GM12873 (cell line): ENCODE data around the gene SLC24A3.

Experiments used
- CTCF ChIP-seq: IDR thresholded peaks from 2 replicates; pipeline ENCODE4 v1.5.1; 2012; ENCODE audit warnings: low read depth, mild to moderate bottlenecking, moderate library complexity, low read length, control low read depth; ENCODE audit not compliant: insufficient read depth; ENCODE audit errors: missing control alignments

The SLC24A3 gene

GRCh38 chr20:19298652-19299051, 86.2 kb downstream of the SLC24A3 start:
- no peak for TF ChIP-seq CTCF

GRCh38 chr20:19300395-19300794, 88.0 kb downstream of the SLC24A3 start:
- TF ChIP-seq CTCF, result no peak

GRCh38 chr20:19301142-19301541, 88.7 kb downstream of the SLC24A3 start:
- TF ChIP-seq CTCF, result no peak

- no peak for TF ChIP-seq CTCF
These were observed 89.4 kb downstream of the SLC24A3 start for GRCh38 chr20:19301843-19302242.

- TF ChIP-seq CTCF, result no peak
These were observed 90.3 kb downstream of the SLC24A3 start for GRCh38 chr20:19302714-19303113.

- no peak for TF ChIP-seq CTCF
These were observed 91.9 kb downstream of the SLC24A3 start for GRCh38 chr20:19304389-19304788.

- TF ChIP-seq CTCF, result no peak
These were observed 92.5 kb downstream of the SLC24A3 start for GRCh38 chr20:19304886-19305415.
